Measurements from ENCODE around the gene BBS12. TPM values are rescaled to one million over a fixed set of nuclear protein-coding genes. Genes with fewer than 3 reads are reported as not detected.
"Not testable (repeated sequence)": the region's sequence is repeated elsewhere in the genome, so short reads cannot be mapped to it uniquely, and the experiment has no call there.

Gene BBS12
- total RNA-seq, 1 donor from 2014 or later, result 1.7 TPM

- intact Hi-C loops (cut with micrococcal nuclease), result loop anchor here (5.0 kb wide), 1 partner anchor 64 kb away; the partner anchor contains the start of gene FGF2
These were observed 30.6 kb downstream of the BBS12 start for GRCh38 chr4:122762966-122763716.

- intact Hi-C loops (cut with micrococcal nuclease), result loop anchor here (5.0 kb wide), 1 partner anchor 63 kb away; the partner anchor contains the start of gene FGF2
These were observed 31.7 kb downstream of the BBS12 start for GRCh38 chr4:122764071-122764820.

- intact Hi-C loops (cut with micrococcal nuclease), result loop anchor here (5.0 kb wide), 1 partner anchor 62 kb away; the partner anchor contains the start of gene FGF2
These were observed 32.3 kb downstream of the BBS12 start for GRCh38 chr4:122764821-122765215.

- intact Hi-C loops (cut with micrococcal nuclease), result no loop called here
These were observed 33.3 kb downstream of the BBS12 start for GRCh38 chr4:122765692-122766352.

- intact Hi-C loops (cut with micrococcal nuclease), result no loop called here
These were observed 33.8 kb downstream of the BBS12 start for GRCh38 chr4:122766353-122766705.

GRCh38 chr4:122766950-122767349 lies 34.4 kb downstream of the BBS12 start:
- intact Hi-C loops (cut with micrococcal nuclease), result no loop called here

GRCh38 chr4:122771724-122772123 lies 39.2 kb downstream of the BBS12 start:
- intact Hi-C loops (cut with micrococcal nuclease), result no loop called here

GRCh38 chr4:122772311-122772710 lies 39.8 kb downstream of the BBS12 start:
- intact Hi-C loops (cut with micrococcal nuclease), result no loop called here

- intact Hi-C loops (cut with micrococcal nuclease), result no loop called here
These were observed 40.5 kb downstream of the BBS12 start for GRCh38 chr4:122772986-122773385.

- intact Hi-C loops (cut with micrococcal nuclease), result no loop called here
These were observed 42.5 kb downstream of the BBS12 start for GRCh38 chr4:122775039-122775438.

GRCh38 chr4:122775987-122776836 lies 43.7 kb downstream of the BBS12 start:
- intact Hi-C loops (cut with micrococcal nuclease), result no loop called here

- intact Hi-C loops (cut with micrococcal nuclease), result no loop called here
These were observed 44.4 kb downstream of the BBS12 start for GRCh38 chr4:122776916-122777315.

- intact Hi-C loops (cut with micrococcal nuclease), result no loop called here
These were observed 45.6 kb downstream of the BBS12 start for GRCh38 chr4:122777846-122778673.

- intact Hi-C loops (cut with micrococcal nuclease), result no loop called here
These were observed 49.0 kb downstream of the BBS12 start for GRCh38 chr4:122781486-122781885.

GRCh38 chr4:122783301-122784215 lies 51.1 kb downstream of the BBS12 start:
- intact Hi-C loops (cut with micrococcal nuclease), result no loop called here

GRCh38 chr4:122784261-122784660 lies 51.8 kb downstream of the BBS12 start:
- intact Hi-C loops (cut with micrococcal nuclease), result no loop called here

GRCh38 chr4:122785099-122785498 lies 52.6 kb downstream of the BBS12 start:
- intact Hi-C loops (cut with micrococcal nuclease), result no loop called here

GRCh38 chr4:122786296-122786695 lies 53.8 kb downstream of the BBS12 start:
- intact Hi-C loops (cut with micrococcal nuclease), result not testable (repeated sequence)

GRCh38 chr4:122786920-122787319 lies 54.4 kb downstream of the BBS12 start:
- intact Hi-C loops (cut with micrococcal nuclease), result not testable (repeated sequence)

Measured in T-helper 2 cell treated with Interferon-gamma antibody and Interleukin-4, amounts not matched to agents 100 ng/mL and 5 ng/mL, for 36 hours (primary cell).